NCI-H2227 treated with DMSO at 0.1 percent for 48 hours (cell line): ENCODE measurements around the gene DUSP5.
A peak's percentile ranks its signal among the peaks of the same experiment; 100 is the strongest.

Experiments
- DNase-seq: peaks from one replicate; lab custom pipeline; 2025; lab: John Stamatoyannopoulos, UW

DUSP5 gene

GRCh38 chr10:110500515-110500905 lies 2.8 kb downstream of the DUSP5 start:
- no peak for DNase-seq

GRCh38 chr10:110501142-110501937 lies 3.6 kb downstream of the DUSP5 start:
- DNase-seq, result peak; percentile 32

GRCh38 chr10:110502072-110502845 lies 4.6 kb downstream of the DUSP5 start:
- DNase-seq, result no peak

GRCh38 chr10:110502851-110503301 lies 5.2 kb downstream of the DUSP5 start:
- DNase-seq, result no peak

- DNase-seq, result no peak
These were observed 5.9 kb downstream of the DUSP5 start for GRCh38 chr10:110503528-110504110.

- no peak for DNase-seq
These were observed 6.5 kb downstream of the DUSP5 start for GRCh38 chr10:110504111-110504735.

- DNase-seq, result no peak
These were observed 7.5 kb downstream of the DUSP5 start for GRCh38 chr10:110505130-110505770.

GRCh38 chr10:110506448-110506847 lies 8.7 kb downstream of the DUSP5 start:
- no peak for DNase-seq

- DNase-seq, result no peak
These were observed 9.6 kb downstream of the DUSP5 start for GRCh38 chr10:110507346-110507745.

- DNase-seq, result no peak
These were observed 10.6 kb downstream of the DUSP5 start for GRCh38 chr10:110508159-110508788.

GRCh38 chr10:110508806-110509544 lies 11.3 kb downstream of the DUSP5 start:
- peak; percentile 85 for DNase-seq

GRCh38 chr10:110509560-110509959 lies 11.9 kb downstream of the DUSP5 start:
- no peak for DNase-seq

- DNase-seq, result no peak
These were observed 12.4 kb downstream of the DUSP5 start for GRCh38 chr10:110510086-110510485.

GRCh38 chr10:110510730-110511129 lies 13.0 kb downstream of the DUSP5 start:
- DNase-seq, result no peak

GRCh38 chr10:110511734-110512449 lies 14.2 kb downstream of the DUSP5 start:
- DNase-seq, result no peak

GRCh38 chr10:110512461-110513187 lies 14.9 kb downstream of the DUSP5 start:
- DNase-seq, result no peak

GRCh38 chr10:110513949-110514348 lies 16.2 kb downstream of the DUSP5 start:
- DNase-seq, result no peak

- no peak for DNase-seq
These were observed 17.1 kb downstream of the DUSP5 start for GRCh38 chr10:110514848-110515247.

GRCh38 chr10:110516815-110517492 lies 19.2 kb downstream of the DUSP5 start:
- DNase-seq, result no peak
